ENCODE measurements around the gene OR8G1.

Gene OR8G1

GRCh38 chr11:124296016-124296415 is 55.1 kb downstream of the OR8G1 start:
- no peak overlapping the region for H3K4me3 ChIP-seq (ENCODE audit: control insufficient read depth, low read depth, low read length)
- DNase-seq (ENCODE audit: low read depth) = no peak
- no peak for TF ChIP-seq CTCF (conservative IDR thresholded peaks at IDR 0.05; ENCODE audit: control insufficient read depth, insufficient read depth, low read depth, low read length)

DNA sequence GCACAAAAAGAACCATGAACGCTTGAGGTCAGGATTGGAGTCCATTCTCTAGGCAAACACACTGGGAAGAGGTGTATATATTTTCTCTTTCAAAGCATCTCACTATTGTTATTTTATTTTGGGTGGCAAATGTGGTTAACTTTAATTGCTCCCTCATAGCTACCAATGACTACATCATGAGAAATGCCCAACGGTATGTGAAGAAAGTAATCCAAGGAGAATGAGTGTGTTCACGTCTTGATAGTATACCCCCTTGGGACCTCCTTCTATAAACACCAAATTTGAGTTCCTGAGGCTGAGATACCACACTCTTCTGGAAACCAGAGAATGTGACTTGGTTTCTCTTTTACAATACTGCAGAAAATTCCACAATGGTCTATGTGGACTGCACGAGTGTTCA is 57.0 kb downstream of the OR8G1 start:
- DNase-seq (ENCODE audit: low read depth) = peak; percentile 63
- no peak overlapping the region for H3K4me3 ChIP-seq (ENCODE audit: control insufficient read depth, low read depth, low read length)
- TF ChIP-seq CTCF (conservative IDR thresholded peaks at IDR 0.05; ENCODE audit: control insufficient read depth, insufficient read depth, low read depth, low read length) = no peak

DNA sequence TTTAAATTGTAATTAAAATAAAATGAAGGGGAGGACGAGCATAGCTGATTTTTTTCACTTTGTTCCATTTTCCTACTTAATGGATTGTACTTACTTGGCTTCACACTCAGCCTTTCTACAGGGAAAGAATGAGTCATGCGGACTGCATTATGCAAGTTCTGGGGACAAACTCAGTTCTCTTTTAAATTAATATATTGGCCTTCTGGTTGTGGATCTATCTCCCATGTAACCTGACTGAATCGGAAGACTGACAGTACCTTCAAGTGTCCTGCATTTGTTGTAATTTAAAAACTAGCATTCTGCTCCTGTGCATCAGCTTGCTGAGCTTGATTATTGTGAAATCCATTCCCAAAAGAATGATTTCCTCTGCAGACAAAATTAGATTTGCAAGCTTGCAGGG is 60.7 kb downstream of the OR8G1 start:
- no peak overlapping the region for H3K4me3 ChIP-seq (ENCODE audit: control insufficient read depth, low read depth, low read length)
- TF ChIP-seq CTCF (conservative IDR thresholded peaks at IDR 0.05; ENCODE audit: control insufficient read depth, insufficient read depth, low read depth, low read length) = no peak
- peak; percentile 75 for DNase-seq (ENCODE audit: low read depth)

DNA sequence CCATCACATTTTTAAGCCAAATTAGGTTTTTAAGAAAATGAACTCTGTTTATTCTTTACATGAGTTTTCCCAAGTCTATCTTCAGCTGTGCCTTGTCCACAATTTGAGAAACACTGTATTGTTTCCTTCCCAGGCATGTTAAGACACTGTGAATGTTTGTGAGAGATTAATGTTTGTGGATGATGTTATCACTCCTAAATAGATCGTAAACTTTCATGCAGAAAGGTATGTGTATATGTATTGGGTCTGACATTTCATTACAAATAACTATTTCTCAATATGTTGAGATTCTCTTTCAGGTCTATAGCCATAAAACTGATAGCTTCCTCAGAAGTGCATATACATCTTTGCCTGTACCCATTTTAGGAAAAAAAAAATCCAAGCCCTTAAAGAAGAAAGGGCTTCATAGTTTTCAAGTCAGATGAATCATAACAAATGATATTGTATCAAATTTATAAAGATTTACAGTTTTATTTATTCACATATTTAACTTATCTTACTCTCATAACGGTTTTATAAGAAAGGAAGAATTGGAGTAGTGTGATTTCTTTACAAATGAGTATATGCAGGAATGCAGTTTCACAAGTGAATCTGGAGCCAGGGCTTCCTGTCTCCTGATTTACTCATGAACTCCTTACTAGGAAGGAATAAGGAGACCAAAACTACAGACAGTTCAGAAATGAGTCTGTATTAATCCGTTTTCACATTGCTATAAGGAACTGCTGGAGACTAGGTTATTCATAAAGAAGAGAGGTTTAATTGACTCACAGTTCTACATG is 61.6 kb downstream of the OR8G1 start:
- H3K4me3 ChIP-seq (ENCODE audit: control insufficient read depth, low read depth, low read length) = no peak overlapping the region
- no peak for DNase-seq (ENCODE audit: low read depth)
- TF ChIP-seq CTCF (conservative IDR thresholded peaks at IDR 0.05; ENCODE audit: control insufficient read depth, insufficient read depth, low read depth, low read length) = no peak

Data from fibroblast of mammary gland (primary cell).